ENCODE measurements around the gene BLTP3B. TPM values are rescaled to one million over a fixed set of nuclear protein-coding genes. Genes with fewer than 3 reads are reported as not detected.
A peak's percentile ranks its signal among the peaks of the same experiment; 100 is the strongest.

Gene BLTP3B
- total and polyA plus RNA-seq, 2 of the 13 experiments (the other 11 are each of a cell fraction or from before 2014, with no cell fraction given), result 15.6 to 24.4 TPM

DNA sequence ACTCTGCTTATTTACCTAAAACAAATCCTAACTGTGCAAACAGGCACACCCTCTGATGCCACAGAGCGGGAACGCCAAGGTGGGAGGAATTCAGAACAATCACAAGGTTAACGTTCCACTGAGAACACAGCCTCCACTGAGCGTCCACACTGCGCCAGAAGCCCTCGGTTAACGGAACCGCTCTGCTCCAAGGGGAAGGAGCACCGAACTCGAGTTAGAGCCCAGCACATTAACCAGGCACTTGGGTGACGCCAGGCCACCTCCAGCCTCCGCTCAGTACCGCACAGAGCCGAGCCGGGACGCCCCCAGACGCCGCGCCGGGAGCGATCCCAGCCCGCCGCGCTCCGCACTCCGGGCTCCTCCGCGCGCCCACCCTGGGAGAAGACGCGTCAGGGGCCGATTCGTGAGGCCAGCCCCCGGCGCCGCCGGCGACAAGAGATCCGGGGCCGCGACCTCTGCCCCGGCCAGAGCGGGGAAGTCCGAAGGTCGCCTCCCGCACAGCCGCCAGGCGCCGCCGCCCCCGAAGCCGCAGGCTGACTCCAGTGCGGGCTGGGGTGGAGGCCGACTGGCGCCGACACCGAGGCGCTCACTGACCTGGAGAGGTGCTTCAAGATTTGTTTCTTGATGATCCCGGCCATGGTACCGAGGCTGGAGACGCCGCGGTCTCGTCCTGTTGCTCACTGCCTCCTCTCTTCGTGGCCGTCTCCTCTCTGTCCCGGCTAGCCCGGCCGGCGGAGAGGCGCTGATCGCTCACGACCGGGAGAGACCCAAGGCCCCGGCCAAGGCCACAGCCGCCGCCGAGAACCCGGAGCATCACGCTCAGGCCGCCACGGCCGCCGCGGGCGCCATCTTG, 450 bp downstream of the BLTP3B start (continued):
- TF ChIP-seq, protein P1, sequence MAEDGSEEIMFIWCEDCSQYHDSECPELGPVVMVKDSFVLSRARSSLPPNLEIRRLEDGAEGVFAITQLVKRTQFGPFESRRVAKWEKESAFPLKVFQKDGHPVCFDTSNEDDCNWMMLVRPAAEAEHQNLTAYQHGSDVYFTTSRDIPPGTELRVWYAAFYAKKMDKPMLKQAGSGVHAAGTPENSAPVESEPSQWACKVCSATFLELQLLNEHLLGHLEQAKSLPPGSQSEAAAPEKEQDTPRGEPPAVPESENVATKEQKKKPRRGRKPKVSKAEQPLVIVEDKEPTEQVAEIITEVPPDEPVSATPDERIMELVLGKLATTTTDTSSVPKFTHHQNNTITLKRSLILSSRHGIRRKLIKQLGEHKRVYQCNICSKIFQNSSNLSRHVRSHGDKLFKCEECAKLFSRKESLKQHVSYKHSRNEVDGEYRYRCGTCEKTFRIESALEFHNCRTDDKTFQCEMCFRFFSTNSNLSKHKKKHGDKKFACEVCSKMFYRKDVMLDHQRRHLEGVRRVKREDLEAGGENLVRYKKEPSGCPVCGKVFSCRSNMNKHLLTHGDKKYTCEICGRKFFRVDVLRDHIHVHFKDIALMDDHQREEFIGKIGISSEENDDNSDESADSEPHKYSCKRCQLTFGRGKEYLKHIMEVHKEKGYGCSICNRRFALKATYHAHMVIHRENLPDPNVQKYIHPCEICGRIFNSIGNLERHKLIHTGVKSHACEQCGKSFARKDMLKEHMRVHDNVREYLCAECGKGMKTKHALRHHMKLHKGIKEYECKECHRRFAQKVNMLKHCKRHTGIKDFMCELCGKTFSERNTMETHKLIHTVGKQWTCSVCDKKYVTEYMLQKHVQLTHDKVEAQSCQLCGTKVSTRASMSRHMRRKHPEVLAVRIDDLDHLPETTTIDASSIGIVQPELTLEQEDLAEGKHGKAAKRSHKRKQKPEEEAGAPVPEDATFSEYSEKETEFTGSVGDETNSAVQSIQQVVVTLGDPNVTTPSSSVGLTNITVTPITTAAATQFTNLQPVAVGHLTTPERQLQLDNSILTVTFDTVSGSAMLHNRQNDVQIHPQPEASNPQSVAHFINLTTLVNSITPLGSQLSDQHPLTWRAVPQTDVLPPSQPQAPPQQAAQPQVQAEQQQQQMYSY (CRISPR knock-in tag; IDR thresholded peaks at IDR 0.05), result peak; percentile 48; the same call in 1 of the 2 replicates
- TF ChIP-seq, protein P2, sequence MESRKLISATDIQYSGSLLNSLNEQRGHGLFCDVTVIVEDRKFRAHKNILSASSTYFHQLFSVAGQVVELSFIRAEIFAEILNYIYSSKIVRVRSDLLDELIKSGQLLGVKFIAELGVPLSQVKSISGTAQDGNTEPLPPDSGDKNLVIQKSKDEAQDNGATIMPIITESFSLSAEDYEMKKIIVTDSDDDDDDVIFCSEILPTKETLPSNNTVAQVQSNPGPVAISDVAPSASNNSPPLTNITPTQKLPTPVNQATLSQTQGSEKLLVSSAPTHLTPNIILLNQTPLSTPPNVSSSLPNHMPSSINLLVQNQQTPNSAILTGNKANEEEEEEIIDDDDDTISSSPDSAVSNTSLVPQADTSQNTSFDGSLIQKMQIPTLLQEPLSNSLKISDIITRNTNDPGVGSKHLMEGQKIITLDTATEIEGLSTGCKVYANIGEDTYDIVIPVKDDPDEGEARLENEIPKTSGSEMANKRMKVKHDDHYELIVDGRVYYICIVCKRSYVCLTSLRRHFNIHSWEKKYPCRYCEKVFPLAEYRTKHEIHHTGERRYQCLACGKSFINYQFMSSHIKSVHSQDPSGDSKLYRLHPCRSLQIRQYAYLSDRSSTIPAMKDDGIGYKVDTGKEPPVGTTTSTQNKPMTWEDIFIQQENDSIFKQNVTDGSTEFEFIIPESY (CRISPR knock-in tag; IDR thresholded peaks at IDR 0.05), result no peak
- TF ChIP-seq SALL1 (CRISPR knock-in tag; IDR thresholded peaks at IDR 0.05) (peak; percentile 66; the same call in 1 of the 2 replicates), MTF1 (CRISPR knock-in tag; IDR thresholded peaks at IDR 0.05) (no peak), GPN1 (CRISPR knock-in tag; IDR thresholded peaks at IDR 0.05; ENCODE audit: borderline replicate concordance) (no peak), HIVEP1 (CRISPR knock-in tag; IDR thresholded peaks at IDR 0.05) (no peak), NONO (IDR thresholded peaks at IDR 0.05) (no peak), NONO (CRISPR knock-in tag; conservative IDR thresholded peaks at IDR 0.05) (peak; percentile 76; the same call in 1 of the 2 replicates), MZF1 (CRISPR knock-in tag; IDR thresholded peaks at IDR 0.05; ENCODE audit: borderline replicate concordance) (no peak), ZFP82 (CRISPR knock-in tag; IDR thresholded peaks at IDR 0.05; ENCODE audit: borderline replicate concordance) (0 out of 2 replicates have a peak, but pooled peaks have one; percentile 12), NR3C1 (CRISPR knock-in tag; IDR thresholded peaks at IDR 0.05) (no peak), RBFOX2 (IDR thresholded peaks at IDR 0.05; ENCODE audit: low read depth, low read length) (peak; percentile 90), SIX1 (CRISPR knock-in tag; IDR thresholded peaks at IDR 0.05; ENCODE audit: borderline replicate concordance) (no peak), ZNF891 (CRISPR knock-in tag; IDR thresholded peaks at IDR 0.05) (no peak), ZNF543 (CRISPR knock-in tag; IDR thresholded peaks at IDR 0.05) (peak; percentile 68; the same call in 1 of the 2 replicates), ZNF143 (CRISPR knock-in tag; IDR thresholded peaks at IDR 0.05) (no peak)
- TF ChIP-seq, protein P3, sequence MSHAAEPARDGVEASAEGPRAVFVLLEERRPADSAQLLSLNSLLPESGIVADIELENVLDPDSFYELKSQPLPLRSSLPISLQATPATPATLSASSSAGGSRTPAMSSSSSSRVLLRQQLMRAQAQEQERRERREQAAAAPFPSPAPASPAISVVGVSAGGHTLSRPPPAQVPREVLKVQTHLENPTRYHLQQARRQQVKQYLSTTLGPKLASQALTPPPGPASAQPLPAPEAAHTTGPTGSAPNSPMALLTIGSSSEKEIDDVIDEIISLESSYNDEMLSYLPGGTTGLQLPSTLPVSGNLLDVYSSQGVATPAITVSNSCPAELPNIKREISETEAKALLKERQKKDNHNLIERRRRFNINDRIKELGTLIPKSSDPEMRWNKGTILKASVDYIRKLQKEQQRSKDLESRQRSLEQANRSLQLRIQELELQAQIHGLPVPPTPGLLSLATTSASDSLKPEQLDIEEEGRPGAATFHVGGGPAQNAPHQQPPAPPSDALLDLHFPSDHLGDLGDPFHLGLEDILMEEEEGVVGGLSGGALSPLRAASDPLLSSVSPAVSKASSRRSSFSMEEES (CRISPR knock-in tag; IDR thresholded peaks at IDR 0.05), result peak; percentile 34; the same call in 1 of the 2 replicates
- TF ChIP-seq, protein P4, sequence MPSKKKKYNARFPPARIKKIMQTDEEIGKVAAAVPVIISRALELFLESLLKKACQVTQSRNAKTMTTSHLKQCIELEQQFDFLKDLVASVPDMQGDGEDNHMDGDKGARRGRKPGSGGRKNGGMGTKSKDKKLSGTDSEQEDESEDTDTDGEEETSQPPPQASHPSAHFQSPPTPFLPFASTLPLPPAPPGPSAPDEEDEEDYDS (CRISPR knock-in tag; IDR thresholded peaks at IDR 0.05), result peak; percentile 36; the same call in 1 of the 2 replicates
- TF ChIP-seq, protein P5, sequence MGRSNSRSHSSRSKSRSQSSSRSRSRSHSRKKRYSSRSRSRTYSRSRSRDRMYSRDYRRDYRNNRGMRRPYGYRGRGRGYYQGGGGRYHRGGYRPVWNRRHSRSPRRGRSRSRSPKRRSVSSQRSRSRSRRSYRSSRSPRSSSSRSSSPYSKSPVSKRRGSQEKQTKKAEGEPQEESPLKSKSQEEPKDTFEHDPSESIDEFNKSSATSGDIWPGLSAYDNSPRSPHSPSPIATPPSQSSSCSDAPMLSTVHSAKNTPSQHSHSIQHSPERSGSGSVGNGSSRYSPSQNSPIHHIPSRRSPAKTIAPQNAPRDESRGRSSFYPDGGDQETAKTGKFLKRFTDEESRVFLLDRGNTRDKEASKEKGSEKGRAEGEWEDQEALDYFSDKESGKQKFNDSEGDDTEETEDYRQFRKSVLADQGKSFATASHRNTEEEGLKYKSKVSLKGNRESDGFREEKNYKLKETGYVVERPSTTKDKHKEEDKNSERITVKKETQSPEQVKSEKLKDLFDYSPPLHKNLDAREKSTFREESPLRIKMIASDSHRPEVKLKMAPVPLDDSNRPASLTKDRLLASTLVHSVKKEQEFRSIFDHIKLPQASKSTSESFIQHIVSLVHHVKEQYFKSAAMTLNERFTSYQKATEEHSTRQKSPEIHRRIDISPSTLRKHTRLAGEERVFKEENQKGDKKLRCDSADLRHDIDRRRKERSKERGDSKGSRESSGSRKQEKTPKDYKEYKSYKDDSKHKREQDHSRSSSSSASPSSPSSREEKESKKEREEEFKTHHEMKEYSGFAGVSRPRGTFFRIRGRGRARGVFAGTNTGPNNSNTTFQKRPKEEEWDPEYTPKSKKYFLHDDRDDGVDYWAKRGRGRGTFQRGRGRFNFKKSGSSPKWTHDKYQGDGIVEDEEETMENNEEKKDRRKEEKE (IDR thresholded peaks at IDR 0.05), result no peak

All from HepG2 (cell line).